ENCODE data around the gene GOLGA7B.

GRCh38 chr10:97904576-97904975 is 54.9 kb downstream of the GOLGA7B start:
- no peak for TF ChIP-seq POLR2A (IDR thresholded peaks at IDR 0.05)
- TF ChIP-seq CTCF (IDR thresholded peaks at IDR 0.05) = no peak
- no peak for TF ChIP-seq EP300 (IDR thresholded peaks at IDR 0.05; ENCODE audit: low read depth)

All from transverse colon (tissue), 3 donors.